ENCODE measurements around the gene PROX2.

The PROX2 gene

GRCh38 chr14:74868739-74869138 lies 7.2 kb downstream of the PROX2 start:
- Histone ChIP-seq H3K4me1 (ENCODE audit: insufficient read depth, low read length, severe bottlenecking) (no peaks in the 10 kb centered on the region), H3K79me2 (ENCODE audit: insufficient read depth, low read length) (no peaks in the 10 kb centered on the region), H3K27me3 (ENCODE audit: insufficient read depth, low read length) (no peaks in the 10 kb centered on the region; the same call in 1 of the 2 replicates), H3K4me3 (ENCODE audit: low read depth, low read length, poor library complexity, severe bottlenecking) (no peak overlapping the region), H3K9me2 (ENCODE audit: low read depth, low read length) (no peaks in the 10 kb centered on the region), H3K9ac (ENCODE audit: low read length) (no peak overlapping the region), H3K27ac (ENCODE audit: low read depth, low read length, poor library complexity, severe bottlenecking) (no peak overlapping the region), H3K36me3 (ENCODE audit: insufficient read depth, low read length) (no peaks in the 10 kb centered on the region), H3F3A (ENCODE audit: insufficient read depth, low read length) (no peaks in the 10 kb centered on the region), H3K9me3 (ENCODE audit: low read length) (no peaks in the 10 kb centered on the region), H2AFZ (ENCODE audit: low read length) (no peak overlapping the region), H4K20me1 (ENCODE audit: insufficient read depth, low read length) (no peaks in the 10 kb centered on the region), H3K4me2 (ENCODE audit: low read length) (no peak overlapping the region)
- no peak for TF ChIP-seq EZH2 (IDR thresholded peaks at IDR 0.05; ENCODE audit: borderline replicate concordance, low read length)

DNA sequence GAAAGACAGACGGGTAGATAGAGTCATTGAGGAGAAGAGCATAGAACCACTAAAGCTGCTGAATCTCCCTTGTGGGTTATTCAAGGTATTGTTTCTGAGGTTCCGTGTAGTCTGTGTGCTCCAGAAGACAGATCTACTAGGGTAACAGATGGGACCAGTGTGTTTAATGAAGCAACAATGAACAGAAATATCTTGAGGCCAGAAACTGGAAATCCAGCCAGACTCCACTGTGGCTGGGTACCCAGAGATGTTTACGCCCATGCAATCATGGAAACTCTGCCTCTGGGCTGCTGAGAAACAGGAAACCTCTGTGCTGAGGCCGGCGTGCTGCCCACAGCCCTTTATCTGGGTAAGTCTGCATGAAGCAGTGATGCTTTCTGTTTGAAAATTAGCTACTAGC lies 8.3 kb downstream of the PROX2 start:
- no peaks in the 10 kb centered on the region for H3K9me2 ChIP-seq (ENCODE audit: low read depth, low read length)

GRCh38 chr14:74866708-74867389 lies 9.1 kb downstream of the PROX2 start:
- H2AFZ ChIP-seq (ENCODE audit: low read length) = no peak overlapping the region
- no peak overlapping the region for H3K27ac ChIP-seq (ENCODE audit: low read depth, low read length, poor library complexity, severe bottlenecking)
- H3K4me2 ChIP-seq (ENCODE audit: low read length) = no peak overlapping the region

More for the DNA sequence above, 8.3 kb downstream of the PROX2 start:
- no peak overlapping the region for H3K27ac ChIP-seq (ENCODE audit: low read depth, low read length, poor library complexity, severe bottlenecking)
- H3F3A ChIP-seq (ENCODE audit: insufficient read depth, low read length) = no peaks in the 10 kb centered on the region
- H3K36me3 ChIP-seq (ENCODE audit: insufficient read depth, low read length) = no peaks in the 10 kb centered on the region
- H3K79me2 ChIP-seq (ENCODE audit: insufficient read depth, low read length) = no peaks in the 10 kb centered on the region
- H3K27me3 ChIP-seq (ENCODE audit: insufficient read depth, low read length) = no peaks in the 10 kb centered on the region; the same call in 1 of the 2 replicates
- H3K4me1 ChIP-seq (ENCODE audit: insufficient read depth, low read length, severe bottlenecking) = no peaks in the 10 kb centered on the region
- H3K4me3 ChIP-seq (ENCODE audit: low read depth, low read length, poor library complexity, severe bottlenecking) = no peak overlapping the region
- H2AFZ ChIP-seq (ENCODE audit: low read length) = no peak overlapping the region
- H4K20me1 ChIP-seq (ENCODE audit: insufficient read depth, low read length) = no peaks in the 10 kb centered on the region
- H3K9me3 ChIP-seq (ENCODE audit: low read length) = no peaks in the 10 kb centered on the region
- no peak for TF ChIP-seq CTCF (IDR thresholded peaks at IDR 0.05; ENCODE audit: low read length)
- TF ChIP-seq EZH2 (IDR thresholded peaks at IDR 0.05; ENCODE audit: borderline replicate concordance, low read length) = no peak
- no peak overlapping the region; the same call in 1 of the 2 replicates for H3K4me2 ChIP-seq (ENCODE audit: low read length)
- H3K9ac ChIP-seq (ENCODE audit: low read length) = no peak overlapping the region

More at GRCh38 chr14:74866708-74867389, 9.1 kb downstream of the PROX2 start:
- H3K4me1 ChIP-seq (ENCODE audit: insufficient read depth, low read length, severe bottlenecking) = no peaks in the 10 kb centered on the region
- no peaks in the 10 kb centered on the region for H3K9me3 ChIP-seq (ENCODE audit: low read length)
- H4K20me1 ChIP-seq (ENCODE audit: insufficient read depth, low read length) = no peaks in the 10 kb centered on the region
- H3K4me3 ChIP-seq (ENCODE audit: low read depth, low read length, poor library complexity, severe bottlenecking) = no peak overlapping the region
- H3K36me3 ChIP-seq (ENCODE audit: insufficient read depth, low read length) = no peaks in the 10 kb centered on the region
- TF ChIP-seq EZH2 (IDR thresholded peaks at IDR 0.05; ENCODE audit: borderline replicate concordance, low read length) (no peak), CTCF (IDR thresholded peaks at IDR 0.05; ENCODE audit: low read length) (no peak)
- no peak overlapping the region for H3K9ac ChIP-seq (ENCODE audit: low read length)
- H3K27me3 ChIP-seq (ENCODE audit: insufficient read depth, low read length) = no peaks in the 10 kb centered on the region; the same call in 1 of the 2 replicates
- H3F3A ChIP-seq (ENCODE audit: insufficient read depth, low read length) = no peaks in the 10 kb centered on the region
- no peaks in the 10 kb centered on the region for H3K9me2 ChIP-seq (ENCODE audit: low read depth, low read length)
- H3K79me2 ChIP-seq (ENCODE audit: insufficient read depth, low read length) = no peaks in the 10 kb centered on the region

All from OCI-LY1 (cell line).